Mucosa of descending colon (tissue), 3 donors: ENCODE measurements around the gene EVI5. TPM values are rescaled to one million over a fixed set of nuclear protein-coding genes. Genes with fewer than 3 reads are reported as not detected.
"Not testable (repeated sequence)": the region's sequence is repeated elsewhere in the genome, so short reads cannot be mapped to it uniquely, and the experiment has no call there.

Experiments
- ATAC-seq: fragments of 200-7000 bp; cut with Tn5 transposase; one replicate; pipeline ENCODE4 v1.9.1; 2020; ENCODE audit warnings: mild to moderate bottlenecking, moderate library complexity
- DNase-seq, 3 donors: peaks; one replicate each; pipeline ENCODE4 v3.0.0-alpha.2; 2020
- H3K36me3 ChIP-seq: fragments of 200-600 bp; one replicate; pipeline ENCODE4 v1.8.0; 2021; ENCODE audit warnings: low read depth, mild to moderate bottlenecking
- H3K4me1 ChIP-seq: fragments of 200-600 bp; one replicate; pipeline ENCODE4 v1.8.0; 2021; ENCODE audit warnings: low read depth, mild to moderate bottlenecking
- H3K4me3 ChIP-seq: fragments of 200-600 bp; one replicate; pipeline ENCODE4 v1.8.0; 2021; ENCODE audit warnings: mild to moderate bottlenecking
- H3K9me3 ChIP-seq: fragments of 200-600 bp; one replicate; pipeline ENCODE4 v1.8.0; 2021; ENCODE audit warnings: mild to moderate bottlenecking
- CTCF ChIP-seq: fragments of 200-600 bp; IDR thresholded peaks from one replicate; pipeline ENCODE4 v1.8.0; 2022; ENCODE audit warnings: antibody characterized with exemption, mild to moderate bottlenecking
- intact Hi-C, 2 donors: fragments of 100-400 bp; cut with DNase I in 1 of 2; cut with micrococcal nuclease in 1 of 2; formaldehyde crosslinking; loops; one replicate each; pipeline versions ENCODE4 v1.11.0 to v1.11.1; 2022; cut with DNase I, micrococcal nuclease
- total RNA-seq, 3 donors: library from RNA; stranded (reverse); fragmentation: NEBNext Ultra II Directional in 2 of 3; extraction: Animal tissue kit (Norgen Biotek cat#: 25700) in 2 of 3; gene quantifications; one replicate each; pipeline versions ENCODE4 v1.2.1 to v1.2.4, GENCODE V29; 2021 to 2023
- donor health status: DM: no; HTN: no; CAD: no; lungs with moderate emphysema.
- donor health status: DM: no; HTN: no; CAD: no.
- donor health status: DM: no; HTN: yes; CAD: no.

Gene EVI5
- total RNA-seq, 3 donors from 2014 or later = 32.3 to 52.4 (median 33.5) TPM

GRCh38 chr1:92653605-92654381 lies 131.1 kb downstream of the EVI5 start:
- peak in 1 of 3 donors; percentile 4 for DNase-seq
- Histone ChIP-seq H3K4me1 (no peaks in the 10 kb centered on the region), H3K4me3 (no peak overlapping the region), H3K36me3 (no peaks in the 10 kb centered on the region), H3K9me3 (peaks cover 35% of the 10 kb centered on the region)
- intact Hi-C loops = no loop called here
- no peak for ATAC-seq
- no peak for TF ChIP-seq CTCF

- ATAC-seq, H3K4me3 ChIP-seq, H3K36me3 ChIP-seq, H3K9me3 ChIP-seq, intact Hi-C loops, DNase-seq, H3K4me1 ChIP-seq: not testable (repeated sequence)
These were observed 144.2 kb downstream of the EVI5 start for GRCh38 chr1:92640686-92641085.

GRCh38 chr1:92638498-92638897 lies 146.4 kb downstream of the EVI5 start:
- Histone ChIP-seq H3K36me3 (no peaks in the 10 kb centered on the region), H3K4me3 (no peak overlapping the region), H3K4me1 (no peaks in the 10 kb centered on the region), H3K9me3 (no peaks in the 10 kb centered on the region)
- intact Hi-C loops = no loop called here
- no peak for TF ChIP-seq CTCF
- DNase-seq (no peak), ATAC-seq (no peak)

DNA sequence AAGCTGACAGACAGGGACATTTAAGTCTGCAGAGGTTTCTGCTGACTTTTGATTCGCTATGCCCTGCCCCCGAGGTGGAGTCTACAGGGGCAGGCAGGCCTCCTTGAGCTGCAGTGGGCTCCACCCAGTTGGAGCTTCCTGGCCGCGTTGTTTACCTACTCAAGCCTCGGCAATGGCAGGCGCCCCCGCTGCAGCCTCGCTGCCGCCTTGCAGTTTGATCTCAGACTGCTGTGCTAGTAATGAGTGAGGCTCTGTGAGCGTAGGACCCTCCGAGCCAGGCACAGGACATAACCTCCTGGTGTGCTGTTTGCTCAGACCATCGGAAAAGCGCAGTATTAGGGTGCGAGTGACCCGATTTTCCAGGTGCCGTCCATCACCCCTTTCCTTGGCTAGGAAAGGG lies 149.7 kb downstream of the EVI5 start:
- H3K9me3 ChIP-seq, H3K36me3 ChIP-seq, ATAC-seq, H3K4me1 ChIP-seq, H3K4me3 ChIP-seq, intact Hi-C loops, DNase-seq: not testable (repeated sequence)

- Histone ChIP-seq H3K4me1 (no peaks in the 10 kb centered on the region), H3K4me3 (no peak overlapping the region), H3K36me3 (no peaks in the 10 kb centered on the region), H3K9me3 (no peaks in the 10 kb centered on the region)
- intact Hi-C loops = no loop called here
- no peak for DNase-seq
- no peak for TF ChIP-seq CTCF
- ATAC-seq = no peak
These were observed 161.6 kb downstream of the EVI5 start for GRCh38 chr1:92623187-92623778.

GRCh38 chr1:92619466-92620189 lies 165.3 kb downstream of the EVI5 start:
- no peaks in the 10 kb centered on the region for H3K36me3 ChIP-seq
- intact Hi-C loops = no loop called here
- ATAC-seq (no peak), DNase-seq (no peak)
- H3K9me3 ChIP-seq = no peaks in the 10 kb centered on the region
- no peaks in the 10 kb centered on the region for H3K4me1 ChIP-seq
- H3K4me3 ChIP-seq = no peak overlapping the region
- no peak for TF ChIP-seq CTCF
